Small intestine (tissue), 7 donors: ENCODE data around the gene AP1B1. TPM values are rescaled to one million over a fixed set of nuclear protein-coding genes. Genes with fewer than 3 reads are reported as not detected.

Source experiments
- DNase-seq, 2 donors: peaks; one replicate each; pipeline versions ENCODE4 v3.0.0 to v3.0.0-alpha.2; 2013
- FAIRE-seq: peaks from 2 replicates; lab custom pipeline; 2012; peaks lifted over from hg19 to GRCh38; lab: Jason Lieb, UNC
- H3K27ac ChIP-seq, 3 donors: one replicate each; pipeline ENCODE4 v1.5.1; 2013; ENCODE audit warnings: low read length in 2 of 3, mild to moderate bottlenecking in 2 of 3, control low read depth in 1 of 3, inconsistent platforms in 1 of 3, low read depth in 1 of 3, moderate library complexity in 1 of 3
- H3K27me3 ChIP-seq, 3 donors: one replicate each; pipeline ENCODE4 v1.6.1; 2013; ENCODE audit warnings: low read length in 3 of 3, inconsistent platforms in 1 of 3; ENCODE audit not compliant: control insufficient read depth in 3 of 3, insufficient read depth in 3 of 3
- H3K36me3 ChIP-seq, 3 donors: one replicate each; pipeline ENCODE4 v1.6.1; 2013; ENCODE audit warnings: low read length in 3 of 3, inconsistent platforms in 1 of 3, low read depth in 1 of 3, mild to moderate bottlenecking in 1 of 3, moderate library complexity in 1 of 3; ENCODE audit not compliant: control insufficient read depth in 3 of 3, insufficient read depth in 2 of 3
- H3K4me1 ChIP-seq, 3 donors: one replicate each; pipeline ENCODE4 v1.6.1; 2013; ENCODE audit warnings: low read length in 2 of 3, inconsistent platforms in 1 of 3, low read depth in 1 of 3, mild to moderate bottlenecking in 1 of 3, moderate library complexity in 1 of 3; ENCODE audit not compliant: control insufficient read depth in 3 of 3, insufficient read depth in 2 of 3
- H3K4me3 ChIP-seq, 3 donors: one replicate each; pipeline ENCODE4 v1.5.1; 2013; ENCODE audit warnings: low read length in 3 of 3, control low read depth in 1 of 3, inconsistent platforms in 1 of 3, low read depth in 1 of 3, mild to moderate bottlenecking in 1 of 3, moderate library complexity in 1 of 3
- H3K9me3 ChIP-seq, 2 donors: one replicate each; pipeline ENCODE4 v1.6.1; 2013; ENCODE audit warnings: low read depth in 1 of 2, low read length in 1 of 2; ENCODE audit not compliant: control insufficient read depth in 2 of 2, insufficient read depth in 1 of 2
- WGBS, 3 donors: extraction: QIAGEN DNeasy Blood & Tissue Kit; methylation state at CpG; one replicate each; pipeline ENCODE4 v1.1.7; 2013; 5-methylcytosine and 5-hydroxymethylcytosine counted together
- polyA plus RNA-seq, 4 donors: library from polyadenylated mRNA; stranded (reverse) in 3 of 4; unstranded in 1 of 4; fragments of 200-250 nt in 3 of 4; fragments of 120-200 nt in 1 of 4; gene quantifications; one replicate each; pipeline versions ENCODE4 v1.2.1 to v1.2.3, GENCODE V29; 2013
- donor health status: healthy with polysubstance abuse.
- donor health status: control.
- donor health status: control.
- donor health status: Bipolar disorder and iron deficiency.
- donor health status: healthy.

Gene AP1B1
- polyA plus RNA-seq, 4 donors = 51.6 to 61.6 (median 57.6) TPM

GRCh38 chr22:29310065-29310862 lies 78.1 kb downstream of the AP1B1 start:
- Histone ChIP-seq H3K4me1 (peaks cover 7 to 60% (median 18%) of the 10 kb centered on the region in 3 donors), H3K4me3 (no peak overlapping the region), H3K27ac (peak overlapping the region in 1 of 3 donors; percentile 61), H3K9me3 (no peaks in the 10 kb centered on the region), H3K27me3 (peaks cover 10 to 23% (median 14%) of the 10 kb centered on the region in 3 donors), H3K36me3 (peaks cover 0 to 10% (median 0%) of the 10 kb centered on the region in 3 donors)
- FAIRE-seq = no peak
- DNase-seq = peak in 1 of 2 donors; percentile 12
- 45 to 64% (median 51%) methylated on average over 22 to 28 of the region's 28 CpGs for WGBS, 3 donors

GRCh38 chr22:29309332-29310064 lies 78.9 kb downstream of the AP1B1 start:
- Histone ChIP-seq H3K4me1 (peaks cover 7 to 57% (median 18%) of the 10 kb centered on the region in 3 donors), H3K27ac (peak overlapping the region in 1 of 3 donors; percentile 61), H3K36me3 (peaks cover 0 to 10% (median 0%) of the 10 kb centered on the region in 3 donors), H3K4me3 (peak overlapping the region in 1 of 3 donors; percentile 12), H3K27me3 (peaks cover 7 to 19% (median 9%) of the 10 kb centered on the region in 3 donors), H3K9me3 (no peaks in the 10 kb centered on the region)
- WGBS, 3 donors = 42 to 68% (median 62%) methylated on average over 18 to 21 of the region's 21 CpGs
- DNase-seq (peak; percentile 32 to 73), FAIRE-seq (no peak)

DNA sequence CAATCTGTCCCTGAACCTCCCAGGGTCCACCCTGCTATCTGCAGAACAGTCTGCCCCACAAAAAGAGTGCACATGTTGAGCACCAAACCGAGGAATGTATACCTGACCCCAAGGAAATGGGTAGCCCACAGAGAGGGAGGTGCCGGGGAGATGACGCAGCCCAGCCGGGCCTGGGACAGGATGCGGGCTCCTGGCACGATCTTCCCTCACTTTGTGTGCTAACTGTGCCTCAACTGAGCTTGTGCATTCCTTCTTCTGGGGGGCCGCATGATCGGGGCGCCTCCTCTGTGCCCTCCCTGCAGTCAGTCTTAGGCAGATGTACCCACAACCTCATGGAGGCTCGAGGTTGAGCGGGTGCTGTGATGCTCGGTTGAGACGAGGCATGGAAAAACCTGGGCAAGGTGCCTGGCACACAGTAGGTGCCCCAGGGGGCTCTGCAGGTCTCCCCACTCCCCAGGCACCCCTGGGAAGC lies 79.5 kb downstream of the AP1B1 start:
- peaks cover 7 to 50% (median 16%) of the 10 kb centered on the region in 3 donors for H3K4me1 ChIP-seq
- DNase-seq = peak in 1 of 2 donors; percentile 11
- H3K9me3 ChIP-seq = no peaks in the 10 kb centered on the region
- peaks cover 0 to 10% (median 0%) of the 10 kb centered on the region in 3 donors for H3K36me3 ChIP-seq
- peaks cover 3 to 12% (median 6%) of the 10 kb centered on the region in 3 donors for H3K27me3 ChIP-seq
- WGBS, 3 donors = 55 to 56% (median 56%) methylated on average over 11 to 13 of the region's 13 CpGs
- FAIRE-seq = no peak
- H3K4me3 ChIP-seq = peak overlapping the region in 1 of 3 donors; percentile 12
- peak overlapping the region in 1 of 3 donors; percentile 61 for H3K27ac ChIP-seq

DNA sequence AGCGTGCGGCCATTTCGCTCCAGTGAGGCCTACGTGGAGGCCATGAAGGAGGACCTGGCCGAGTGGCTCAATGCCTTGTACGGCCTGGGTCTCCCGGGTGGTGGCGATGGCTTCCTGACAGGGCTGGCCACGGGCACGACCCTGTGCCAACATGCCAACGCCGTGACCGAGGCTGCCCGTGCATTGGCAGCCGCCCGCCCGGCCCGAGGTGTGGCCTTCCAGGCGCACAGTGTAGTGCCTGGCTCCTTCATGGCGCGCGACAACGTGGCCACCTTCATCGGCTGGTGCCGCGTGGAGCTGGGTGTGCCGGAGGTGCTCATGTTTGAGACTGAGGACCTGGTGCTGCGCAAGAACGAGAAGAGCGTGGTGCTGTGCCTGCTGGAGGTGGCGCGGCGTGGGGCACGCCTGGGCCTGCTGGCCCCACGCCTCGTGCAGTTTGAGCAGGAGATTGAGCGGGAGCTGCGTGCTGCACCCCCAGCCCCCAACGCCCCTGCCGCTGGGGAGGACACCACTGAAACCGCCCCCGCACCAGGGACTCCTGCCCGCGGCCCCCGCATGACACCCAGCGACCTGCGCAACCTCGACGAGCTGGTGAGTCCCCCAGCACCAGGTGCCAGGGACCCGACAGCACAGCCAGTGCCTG lies 80.1 kb downstream of the AP1B1 start:
- H3K4me1 ChIP-seq = peaks cover 5 to 48% (median 12%) of the 10 kb centered on the region in 3 donors
- WGBS, 3 donors = 71 to 81% (median 81%) methylated on average over 46 to 50 of the region's 50 CpGs
- no peak for DNase-seq

DNA sequence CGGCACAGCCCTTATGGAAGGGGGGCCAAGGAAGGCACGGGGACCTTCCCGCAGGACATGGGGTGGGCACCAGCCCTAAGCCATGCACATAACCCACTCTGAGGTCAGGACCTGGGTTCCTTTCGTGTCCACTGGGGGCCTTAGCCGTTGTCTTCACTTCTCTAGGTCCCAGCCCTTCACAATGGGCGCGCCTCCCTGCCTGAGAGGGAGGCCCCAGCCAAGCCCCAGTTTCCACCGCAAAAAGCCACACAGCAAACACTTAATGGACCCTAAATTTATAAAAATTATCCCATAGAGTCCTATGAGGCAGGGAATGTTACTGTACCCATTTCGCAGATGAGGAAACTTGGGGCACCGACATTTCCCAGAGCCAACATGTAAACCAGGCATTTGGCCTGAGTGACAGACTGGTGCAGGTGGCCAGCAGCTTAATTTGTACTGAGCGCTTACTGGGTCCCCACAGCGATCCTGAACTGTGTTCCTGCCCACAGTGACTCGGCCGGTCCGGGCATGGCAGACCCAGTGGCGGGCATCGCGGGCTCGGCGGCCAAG lies 80.7 kb downstream of the AP1B1 start:
- Histone ChIP-seq H3K4me3 (peak overlapping the region; percentile 65 to 78 (median 77)), H3K36me3 (peaks cover 0 to 19% (median 0%) of the 10 kb centered on the region in 3 donors), H3K27ac (peak overlapping the region in 1 of 3 donors; percentile 68), H3K27me3 (peaks cover 0 to 2% (median 0%) of the 10 kb centered on the region in 3 donors), H3K9me3 (no peaks in the 10 kb centered on the region), H3K4me1 (peaks cover 11 to 54% (median 12%) of the 10 kb centered on the region in 3 donors)
- WGBS, 3 donors = 61 to 71% (median 62%) methylated on average over 20 of the region's 20 CpGs
- no peak for FAIRE-seq
- no peak for DNase-seq

More for the DNA sequence above, 80.1 kb downstream of the AP1B1 start:
- Histone ChIP-seq H3K36me3 (peaks cover 0 to 13% (median 0%) of the 10 kb centered on the region in 3 donors), H3K27me3 (peaks cover 0 to 7% (median under 1%) of the 10 kb centered on the region in 3 donors), H3K9me3 (no peaks in the 10 kb centered on the region), H3K27ac (peak overlapping the region in 1 of 3 donors; percentile 61), H3K4me3 (peak overlapping the region in 1 of 3 donors; percentile 77)
- no peak for FAIRE-seq

DNA sequence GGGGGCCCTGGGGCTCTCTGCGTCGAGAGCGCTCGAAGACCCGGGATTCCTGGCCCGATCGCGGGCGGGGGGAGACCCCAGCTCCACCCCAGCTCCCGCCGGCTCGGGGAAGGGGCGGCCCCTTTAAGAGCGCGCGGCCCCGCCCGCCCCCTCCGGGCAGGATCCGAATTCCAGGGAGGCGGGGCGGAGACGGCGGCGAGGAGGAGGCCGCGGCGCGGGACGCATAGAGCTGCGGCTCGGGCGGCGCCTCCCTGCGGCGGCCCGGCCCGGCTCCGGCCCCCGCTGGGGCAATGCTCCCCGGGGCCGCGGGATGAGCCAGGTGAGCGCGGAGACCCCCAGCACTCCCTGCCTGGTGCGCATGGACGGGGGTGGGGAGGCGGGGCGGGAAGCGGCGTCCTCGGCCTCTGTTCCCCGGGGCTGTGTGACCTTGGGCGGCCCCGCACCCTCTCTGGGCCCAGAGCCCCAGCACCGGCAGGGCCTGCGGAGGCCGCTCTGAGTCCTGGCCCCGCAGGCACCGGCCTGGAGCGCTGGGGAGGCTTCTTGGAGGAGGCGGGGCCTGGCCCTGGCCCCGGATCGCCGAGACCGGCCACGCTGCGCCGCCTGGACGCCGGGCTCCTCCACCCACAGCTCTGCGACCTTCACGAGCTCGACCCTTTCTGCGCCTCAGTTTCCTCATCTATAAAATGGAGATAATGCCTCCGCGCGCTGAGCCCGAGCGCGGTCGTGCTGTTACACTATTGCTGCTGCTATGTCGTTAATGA lies 81.4 kb downstream of the AP1B1 start:
- Histone ChIP-seq H3K9me3 (no peaks in the 10 kb centered on the region), H3K36me3 (peaks cover 0 to 22% (median 0%) of the 10 kb centered on the region in 3 donors), H3K27ac (peak overlapping the region; percentile 47 to 72 (median 72)), H3K4me1 (peaks cover 11 to 55% (median 12%) of the 10 kb centered on the region in 3 donors), H3K4me3 (peak overlapping the region; percentile 65 to 78 (median 77)), H3K27me3 (no peaks in the 10 kb centered on the region)
- 4 to 11% (median 7%) methylated on average over 56 to 83 of the region's 83 CpGs for WGBS, 3 donors
- DNase-seq = peak; percentile 80 to 90
- FAIRE-seq = no peak

DNA sequence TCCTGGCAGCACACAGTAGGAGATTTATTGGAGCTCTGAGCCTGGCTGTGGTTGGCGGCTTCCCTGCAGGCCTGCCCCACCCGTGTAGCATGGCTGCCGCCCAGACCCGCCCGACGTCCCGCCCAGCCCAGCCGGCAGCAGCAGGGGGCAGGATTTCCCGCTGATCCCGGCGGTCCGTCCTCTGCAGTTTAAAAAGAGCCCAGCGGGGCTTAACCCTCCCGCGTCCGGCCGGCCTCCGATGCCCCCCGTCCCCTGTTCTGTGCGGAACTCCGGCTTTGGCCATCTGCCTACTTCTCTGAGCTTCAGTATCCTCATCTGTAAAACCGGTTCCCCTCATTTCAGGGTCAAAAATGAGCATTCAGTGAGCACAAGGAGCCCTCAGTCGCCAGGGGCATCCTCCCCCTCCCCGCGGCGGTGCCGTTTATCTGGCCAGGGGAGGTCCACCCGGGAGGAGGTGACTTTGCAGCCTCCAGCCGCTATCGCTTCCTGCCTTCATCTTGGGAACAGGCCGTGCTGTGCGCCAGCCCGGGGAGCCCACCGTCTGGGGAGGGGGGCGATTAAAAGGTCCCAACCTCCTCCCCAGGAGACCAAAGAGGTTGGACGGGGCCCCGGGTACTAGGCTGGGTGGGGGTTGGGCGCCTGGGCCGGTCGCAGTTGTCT lies 82.1 kb downstream of the AP1B1 start, which contains the start of gene GAS2L1:
Gene GAS2L1, plus strand, starts transcription at position 476 of the 660 bp plus-strand sequence. CDS start 1,456 bp downstream, outside the sequence.
- H3K36me3 ChIP-seq = peaks cover 0 to 26% (median 0%) of the 10 kb centered on the region in 3 donors
- H3K9me3 ChIP-seq = no peaks in the 10 kb centered on the region
- H3K27me3 ChIP-seq = no peaks in the 10 kb centered on the region
- FAIRE-seq (no peak), DNase-seq (peak; percentile 81 to 86)
- peak within 1 kb of the TSS; percentile 65 to 78 (median 77) for H3K4me3 ChIP-seq
- WGBS, 3 donors = 0 to 1% (median 1%) methylated on average over 34 to 40 of the region's 40 CpGs
- peaks cover 12 to 53% (median 14%) of the 10 kb centered on the region in 3 donors for H3K4me1 ChIP-seq
- peak within 1 kb of the TSS; percentile 47 to 72 (median 72) for H3K27ac ChIP-seq
